HepG2 (cell line): ENCODE results near the gene LTA. TPM values are rescaled to one million over a fixed set of nuclear protein-coding genes. Genes with fewer than 3 reads are reported as not detected.

Experiments
- BRD4 ChIP-seq: sonication (generic); formaldehyde crosslinking; IDR thresholded peaks from 2 replicates; pipeline ENCODE4 v1.4.0; 2020; ENCODE audit warnings: missing genetic modification reagents
- FOXJ3 ChIP-seq: sonication (generic); formaldehyde crosslinking; IDR thresholded peaks from 2 replicates; pipeline ENCODE4 v1.4.0; 2020; ENCODE audit warnings: missing genetic modification reagents, mild to moderate bottlenecking, borderline replicate concordance
- GATAD2A ChIP-seq: IDR thresholded peaks from 2 replicates; pipeline ENCODE4 v1.6.1; 2016
- HNF4A ChIP-seq: sonication (generic); formaldehyde crosslinking; IDR thresholded peaks from 2 replicates; pipeline ENCODE4 v1.4.0; 2020; ENCODE audit warnings: missing genetic modification reagents
- HOXA3 ChIP-seq: sonication (generic); formaldehyde crosslinking; IDR thresholded peaks from 2 replicates; pipeline ENCODE4 v1.5.0; 2020; ENCODE audit warnings: missing genetic modification reagents
- HOXD1 ChIP-seq: sonication (generic); formaldehyde crosslinking; IDR thresholded peaks from 2 replicates; pipeline ENCODE4 v1.5.0; 2020; ENCODE audit warnings: missing genetic modification reagents
- POLR2AphosphoS5 ChIP-seq: IDR thresholded peaks from 2 replicates; pipeline ENCODE4 v1.6.1; 2012; ENCODE audit warnings: low read depth, low read length
- RELA ChIP-seq: sonication (generic); formaldehyde crosslinking; IDR thresholded peaks from 2 replicates; pipeline ENCODE4 v1.4.0; 2020; ENCODE audit warnings: missing genetic modification reagents
- TBX2 ChIP-seq: sonication (generic); formaldehyde crosslinking; IDR thresholded peaks from 2 replicates; pipeline ENCODE4 v1.5.0; 2020; ENCODE audit warnings: missing genetic modification reagents, mild to moderate bottlenecking, borderline replicate concordance
- ZNF256 ChIP-seq: sonication (generic); formaldehyde crosslinking; conservative IDR thresholded peaks from 2 replicates; pipeline ENCODE4 v1.4.0; 2020; ENCODE audit warnings: missing genetic modification reagents
- ZNF317 ChIP-seq: sonication (generic); formaldehyde crosslinking; IDR thresholded peaks from 2 replicates; pipeline ENCODE4 v1.5.0; 2020; ENCODE audit warnings: mild to moderate bottlenecking, missing genetic modification reagents
- ZNF430 ChIP-seq: sonication (generic); formaldehyde crosslinking; IDR thresholded peaks from 2 replicates; pipeline ENCODE4 v1.9.0; 2021; ENCODE audit warnings: mild to moderate bottlenecking, missing genetic modification reagents
- polyA plus RNA-seq, 8 experiments: library from polyadenylated mRNA; depleted of rRNA in 3 of 8; stranded (reverse) in 7 of 8; unstranded in 1 of 8; fragments of >200 nt; fragmentation: Illumina TruSeq in 4 of 8; extraction: Trizol in 4 of 8; gene quantifications; 2 replicates each; pipeline versions ENCODE4 v1.2.1 to v1.2.3, GENCODE V29; 2011 to 2016; ENCODE audit warnings: low read depth in 4 of 8, missing spikeins in 1 of 8, mixed read lengths in 1 of 8; ENCODE audit not compliant: insufficient read depth in 1 of 8
- total RNA-seq, 5 experiments: library from RNA; depleted of rRNA; stranded (reverse); fragments of >200 nt; fragmentation: Illumina TruSeq; extraction: Trizol; gene quantifications; 2 replicates each; pipeline ENCODE4 v1.2.3, GENCODE V29; 2016; ENCODE audit warnings: low read depth in 1 of 5
- TF ChIP-seq, protein P1 (sequence below): sonication (generic); formaldehyde crosslinking; conservative IDR thresholded peaks from 2 replicates; pipeline ENCODE4 v1.4.0; 2020; ENCODE audit warnings: missing genetic modification reagents
- TF ChIP-seq, protein P2 (sequence below): sonication (generic); formaldehyde crosslinking; conservative IDR thresholded peaks from 2 replicates; pipeline ENCODE4 v1.8.1; 2023; ENCODE audit warnings: missing genetic modification reagents
- TF ChIP-seq, protein P3 (sequence below): IDR thresholded peaks from 2 replicates; pipeline ENCODE4 v1.6.1; 2016; ENCODE audit warnings: missing genetic modification reagents, missing compliant biosample characterization
- TF ChIP-seq, protein P4 (sequence below): sonication (generic); formaldehyde crosslinking; IDR thresholded peaks from 2 replicates; pipeline ENCODE4 v1.5.0; 2020; ENCODE audit warnings: missing genetic modification reagents
- TF ChIP-seq, protein P5 (sequence below): IDR thresholded peaks from 2 replicates; pipeline ENCODE4 v1.6.1; 2012; ENCODE audit warnings: low read depth, low read length, improper control_type of control experiment
- TF ChIP-seq, protein P6 (sequence below): IDR thresholded peaks from 2 replicates; pipeline ENCODE4 v1.6.1; 2016; ENCODE audit warnings: low read depth, borderline replicate concordance

The LTA gene
- total and polyA plus RNA-seq, 2 of the 13 experiments (the other 11 are each of a cell fraction or from before 2014, with no cell fraction given): 0.09 TPM; not detected in 1

DNA sequence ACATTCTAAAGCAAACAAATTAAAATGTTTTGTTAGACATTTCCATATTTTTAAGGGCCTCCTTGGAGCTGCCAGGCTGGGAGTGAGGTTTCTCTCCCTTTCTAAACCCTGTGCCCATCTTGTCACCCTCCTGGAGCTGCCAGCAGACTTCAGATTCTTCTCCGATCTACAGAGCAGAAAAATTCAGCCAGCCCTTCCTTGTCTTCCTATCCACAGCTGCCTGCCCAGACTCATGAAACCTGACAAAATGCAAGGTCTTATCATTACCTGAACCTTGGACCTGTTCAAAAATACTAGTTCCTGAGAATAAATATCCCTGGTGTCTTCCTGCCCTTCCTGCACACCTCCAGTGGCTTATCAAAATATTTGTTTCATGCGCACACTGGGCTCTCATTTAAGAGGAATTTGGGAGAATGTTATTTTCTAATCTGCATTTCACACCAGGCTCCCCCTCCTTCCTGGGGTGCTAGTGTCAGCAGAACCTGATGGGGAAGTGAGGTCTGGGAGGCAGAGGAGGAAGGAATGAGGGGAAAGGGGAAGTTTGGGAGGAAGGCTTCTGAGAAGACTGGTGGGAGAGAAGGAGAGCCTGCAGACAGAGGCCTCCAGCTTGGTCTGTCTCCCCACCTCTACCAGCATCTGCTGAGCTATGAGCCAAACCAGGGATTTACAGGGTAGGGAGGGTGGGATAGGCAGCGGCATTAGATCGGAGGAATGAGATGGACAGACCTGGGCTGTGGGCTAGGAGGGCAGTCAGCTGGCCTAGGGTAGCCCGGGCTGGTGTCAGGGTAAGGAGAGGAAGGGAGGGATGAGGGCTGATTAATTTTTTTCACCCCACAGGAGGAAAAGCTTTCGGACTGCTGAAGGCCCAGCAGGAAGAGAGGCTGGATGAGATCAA lies 42.8 kb downstream of the LTA start, which contains the start of gene AIF1 (continued):
- TF ChIP-seq, protein P1, sequence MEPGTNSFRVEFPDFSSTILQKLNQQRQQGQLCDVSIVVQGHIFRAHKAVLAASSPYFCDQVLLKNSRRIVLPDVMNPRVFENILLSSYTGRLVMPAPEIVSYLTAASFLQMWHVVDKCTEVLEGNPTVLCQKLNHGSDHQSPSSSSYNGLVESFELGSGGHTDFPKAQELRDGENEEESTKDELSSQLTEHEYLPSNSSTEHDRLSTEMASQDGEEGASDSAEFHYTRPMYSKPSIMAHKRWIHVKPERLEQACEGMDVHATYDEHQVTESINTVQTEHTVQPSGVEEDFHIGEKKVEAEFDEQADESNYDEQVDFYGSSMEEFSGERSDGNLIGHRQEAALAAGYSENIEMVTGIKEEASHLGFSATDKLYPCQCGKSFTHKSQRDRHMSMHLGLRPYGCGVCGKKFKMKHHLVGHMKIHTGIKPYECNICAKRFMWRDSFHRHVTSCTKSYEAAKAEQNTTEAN (CRISPR knock-in tag): peak; percentile 66; the same call in 1 of the 2 replicates
- peak; percentile 78; the same call in 1 of the 2 replicates for TF ChIP-seq TBX2 (CRISPR knock-in tag)
- TF ChIP-seq GATAD2A (CRISPR knock-in tag): peak; percentile 54; the same call in 1 of the 2 replicates
- TF ChIP-seq HOXA3 (CRISPR knock-in tag): 0 out of 2 replicates have a peak, but pooled peaks have one; percentile 19
- TF ChIP-seq, protein P2, sequence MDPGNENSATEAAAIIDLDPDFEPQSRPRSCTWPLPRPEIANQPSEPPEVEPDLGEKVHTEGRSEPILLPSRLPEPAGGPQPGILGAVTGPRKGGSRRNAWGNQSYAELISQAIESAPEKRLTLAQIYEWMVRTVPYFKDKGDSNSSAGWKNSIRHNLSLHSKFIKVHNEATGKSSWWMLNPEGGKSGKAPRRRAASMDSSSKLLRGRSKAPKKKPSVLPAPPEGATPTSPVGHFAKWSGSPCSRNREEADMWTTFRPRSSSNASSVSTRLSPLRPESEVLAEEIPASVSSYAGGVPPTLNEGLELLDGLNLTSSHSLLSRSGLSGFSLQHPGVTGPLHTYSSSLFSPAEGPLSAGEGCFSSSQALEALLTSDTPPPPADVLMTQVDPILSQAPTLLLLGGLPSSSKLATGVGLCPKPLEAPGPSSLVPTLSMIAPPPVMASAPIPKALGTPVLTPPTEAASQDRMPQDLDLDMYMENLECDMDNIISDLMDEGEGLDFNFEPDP: 0 out of 2 replicates have a peak, but pooled peaks have one; percentile 34
- TF ChIP-seq ZNF430 (CRISPR knock-in tag): peak; percentile 62; the same call in 1 of the 2 replicates
- 0 out of 2 replicates have a peak, but pooled peaks have one; percentile 32 for TF ChIP-seq ZNF256 (CRISPR knock-in tag)
- TF ChIP-seq, protein P3, sequence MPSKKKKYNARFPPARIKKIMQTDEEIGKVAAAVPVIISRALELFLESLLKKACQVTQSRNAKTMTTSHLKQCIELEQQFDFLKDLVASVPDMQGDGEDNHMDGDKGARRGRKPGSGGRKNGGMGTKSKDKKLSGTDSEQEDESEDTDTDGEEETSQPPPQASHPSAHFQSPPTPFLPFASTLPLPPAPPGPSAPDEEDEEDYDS (CRISPR knock-in tag): peak; percentile 32; the same call in 1 of the 2 replicates
- 0 out of 2 replicates have a peak, but pooled peaks have one; percentile 32 for TF ChIP-seq ZNF317 (CRISPR knock-in tag)
- TF ChIP-seq, protein P4, sequence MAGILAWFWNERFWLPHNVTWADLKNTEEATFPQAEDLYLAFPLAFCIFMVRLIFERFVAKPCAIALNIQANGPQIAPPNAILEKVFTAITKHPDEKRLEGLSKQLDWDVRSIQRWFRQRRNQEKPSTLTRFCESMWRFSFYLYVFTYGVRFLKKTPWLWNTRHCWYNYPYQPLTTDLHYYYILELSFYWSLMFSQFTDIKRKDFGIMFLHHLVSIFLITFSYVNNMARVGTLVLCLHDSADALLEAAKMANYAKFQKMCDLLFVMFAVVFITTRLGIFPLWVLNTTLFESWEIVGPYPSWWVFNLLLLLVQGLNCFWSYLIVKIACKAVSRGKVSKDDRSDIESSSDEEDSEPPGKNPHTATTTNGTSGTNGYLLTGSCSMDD (CRISPR knock-in tag): no peak
- TF ChIP-seq POLR2AphosphoS5: peak; percentile 45; the same call in 1 of the 2 replicates
- TF ChIP-seq HNF4A (CRISPR knock-in tag): peak; percentile 83
- TF ChIP-seq FOXJ3 (CRISPR knock-in tag): peak; percentile 49; the same call in 1 of the 2 replicates
- 0 out of 2 replicates have a peak, but pooled peaks have one; percentile 27 for TF ChIP-seq HOXD1 (CRISPR knock-in tag)
- TF ChIP-seq, protein P5, sequence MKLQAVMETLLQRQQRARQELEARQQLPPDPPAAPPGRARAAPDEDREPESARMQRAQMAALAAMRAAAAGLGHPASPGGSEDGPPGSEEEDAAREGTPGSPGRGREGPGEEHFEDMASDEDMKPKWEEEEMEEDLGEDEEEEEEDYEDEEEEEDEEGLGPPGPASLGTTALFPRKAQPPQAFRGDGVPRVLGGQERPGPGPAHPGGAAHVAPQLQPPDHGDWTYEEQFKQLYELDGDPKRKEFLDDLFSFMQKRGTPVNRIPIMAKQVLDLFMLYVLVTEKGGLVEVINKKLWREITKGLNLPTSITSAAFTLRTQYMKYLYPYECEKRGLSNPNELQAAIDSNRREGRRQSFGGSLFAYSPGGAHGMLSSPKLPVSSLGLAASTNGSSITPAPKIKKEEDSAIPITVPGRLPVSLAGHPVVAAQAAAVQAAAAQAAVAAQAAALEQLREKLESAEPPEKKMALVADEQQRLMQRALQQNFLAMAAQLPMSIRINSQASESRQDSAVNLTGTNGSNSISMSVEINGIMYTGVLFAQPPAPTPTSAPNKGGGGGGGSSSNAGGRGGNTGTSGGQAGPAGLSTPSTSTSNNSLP: 0 out of 2 replicates have a peak, but pooled peaks have one; percentile 28
- TF ChIP-seq, protein P6, sequence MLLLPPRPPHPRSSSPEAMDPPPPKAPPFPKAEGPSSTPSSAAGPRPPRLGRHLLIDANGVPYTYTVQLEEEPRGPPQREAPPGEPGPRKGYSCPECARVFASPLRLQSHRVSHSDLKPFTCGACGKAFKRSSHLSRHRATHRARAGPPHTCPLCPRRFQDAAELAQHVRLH (CRISPR knock-in tag): no peak
- TF ChIP-seq BRD4 (CRISPR knock-in tag): 0 out of 2 replicates have a peak, but pooled peaks have one; percentile 20
- 0 out of 2 replicates have a peak, but pooled peaks have one; percentile 3 for TF ChIP-seq RELA (CRISPR knock-in tag)
